Measurements from ENCODE around the gene CWH43.
"Not testable (repeated sequence)": the region's sequence is repeated elsewhere in the genome, so short reads cannot be mapped to it uniquely, and the experiment has no call there.

CWH43 gene

DNA sequence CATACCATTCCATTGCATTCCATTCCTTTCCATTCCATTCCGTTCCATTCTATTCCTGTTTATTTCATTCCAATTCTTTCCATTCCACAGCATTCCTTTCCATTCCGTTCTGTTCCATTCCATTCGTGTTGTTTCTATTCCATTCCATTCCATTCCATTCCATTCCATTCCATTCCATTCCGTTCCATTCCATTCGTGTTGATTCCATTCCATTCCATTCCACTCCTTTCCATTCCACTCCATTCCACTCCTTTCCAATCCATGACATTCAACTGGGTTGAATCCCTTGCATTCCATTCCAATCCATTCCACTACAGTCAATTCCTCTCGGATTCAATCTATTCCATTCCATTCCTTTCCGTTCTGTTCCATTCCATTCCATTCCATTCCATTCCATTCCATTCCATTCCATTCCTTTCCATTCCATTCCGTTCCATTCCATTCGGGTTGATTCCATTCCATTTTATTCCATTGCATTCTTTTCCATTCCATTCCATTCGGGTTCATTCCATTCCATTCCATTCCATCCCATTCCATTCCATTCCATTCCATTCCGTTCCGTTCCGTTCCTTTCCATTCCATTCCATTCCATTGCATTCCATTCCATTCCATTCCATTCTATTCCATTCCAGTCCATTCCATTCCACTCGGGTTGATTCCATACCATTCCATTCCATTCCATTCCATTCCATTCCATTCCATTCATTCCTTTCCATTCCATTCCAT, 112.1 kb downstream of the CWH43 start:
- DNase-seq: not testable (repeated sequence)

DNA sequence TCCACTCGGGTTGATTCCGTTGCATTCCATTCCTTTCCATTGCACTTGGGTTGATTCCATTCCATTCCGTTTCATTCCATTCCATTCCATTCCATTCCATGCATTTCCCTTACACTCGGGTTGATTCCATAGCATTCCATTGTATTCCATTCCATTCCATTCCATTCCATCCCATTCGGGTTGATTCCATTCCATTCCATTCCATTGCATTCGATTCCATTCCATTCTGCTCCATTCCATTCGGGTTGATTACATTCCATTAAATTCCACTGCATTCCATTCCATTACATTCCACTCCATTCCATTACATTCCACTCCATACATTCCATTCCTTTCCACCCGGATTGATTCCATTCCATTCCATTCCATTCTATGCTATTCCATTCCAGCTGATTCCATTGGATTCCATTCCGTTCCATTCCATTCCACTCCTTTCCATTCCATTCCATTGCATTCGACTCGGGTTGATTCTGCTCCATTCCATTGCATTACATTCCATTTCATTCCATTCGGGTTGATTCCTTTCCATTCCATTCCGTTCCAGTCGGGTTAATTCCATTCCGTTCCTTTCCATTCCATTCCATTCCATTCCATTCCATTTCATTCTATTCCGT, 113.9 kb downstream of the CWH43 start:
- DNase-seq: not testable (repeated sequence)

DNA sequence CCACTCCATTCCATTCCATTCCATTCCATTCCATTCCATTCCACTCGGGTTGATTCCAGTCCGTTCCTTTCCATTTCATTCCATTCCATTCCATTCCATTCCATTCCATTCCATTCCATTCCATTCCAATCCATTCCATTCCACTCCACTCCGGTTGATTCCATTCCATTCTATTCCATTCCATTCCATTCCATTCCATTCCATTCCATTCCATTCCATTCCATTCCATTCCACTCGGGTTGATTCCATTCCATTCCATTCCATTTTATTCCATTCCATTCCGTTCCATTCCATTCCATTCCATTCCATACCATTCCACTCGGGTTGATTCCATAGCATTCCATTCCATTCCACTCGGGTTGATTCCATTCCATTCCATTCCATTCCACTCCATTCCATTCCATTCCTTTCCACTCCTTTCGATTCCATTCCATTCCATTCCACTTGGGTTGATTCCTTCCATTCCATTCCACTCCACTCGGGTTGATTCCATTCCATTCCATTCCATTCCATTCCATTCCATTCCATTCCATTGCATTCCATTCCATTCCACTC, 116.3 kb downstream of the CWH43 start:
- not testable (repeated sequence) for DNase-seq

DNA sequence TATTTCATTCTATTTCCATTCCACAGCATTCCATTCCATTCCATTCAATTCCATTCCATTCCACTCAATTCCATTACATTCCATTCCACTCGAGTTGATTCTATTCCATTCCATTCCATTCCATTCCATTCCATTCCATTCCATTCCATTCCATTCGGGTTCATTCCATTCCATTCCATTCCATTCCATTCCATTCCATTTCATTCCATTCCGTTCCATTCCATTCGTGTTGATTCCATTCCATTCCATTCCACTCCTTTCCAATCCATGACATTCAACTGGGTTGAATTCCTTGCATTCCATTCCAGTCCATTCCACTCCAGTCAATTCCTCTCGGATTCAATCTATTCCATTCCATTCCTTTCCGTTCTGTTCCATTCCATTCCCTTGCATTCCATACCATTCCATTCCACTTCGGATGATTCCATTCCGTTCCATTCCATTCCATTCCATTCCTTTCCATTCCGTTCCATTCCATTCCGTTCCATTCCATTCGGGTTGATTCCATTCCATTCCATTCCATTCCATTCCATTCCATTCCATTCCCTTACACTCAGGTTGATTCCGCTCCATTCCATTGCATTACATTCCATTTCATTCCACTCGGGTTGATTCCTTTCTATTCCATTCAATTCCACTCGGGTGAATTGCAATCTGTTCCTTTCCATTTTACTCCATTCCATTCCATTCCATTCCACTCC, 117.5 kb downstream of the CWH43 start:
- not testable (repeated sequence) for DNase-seq

DNA sequence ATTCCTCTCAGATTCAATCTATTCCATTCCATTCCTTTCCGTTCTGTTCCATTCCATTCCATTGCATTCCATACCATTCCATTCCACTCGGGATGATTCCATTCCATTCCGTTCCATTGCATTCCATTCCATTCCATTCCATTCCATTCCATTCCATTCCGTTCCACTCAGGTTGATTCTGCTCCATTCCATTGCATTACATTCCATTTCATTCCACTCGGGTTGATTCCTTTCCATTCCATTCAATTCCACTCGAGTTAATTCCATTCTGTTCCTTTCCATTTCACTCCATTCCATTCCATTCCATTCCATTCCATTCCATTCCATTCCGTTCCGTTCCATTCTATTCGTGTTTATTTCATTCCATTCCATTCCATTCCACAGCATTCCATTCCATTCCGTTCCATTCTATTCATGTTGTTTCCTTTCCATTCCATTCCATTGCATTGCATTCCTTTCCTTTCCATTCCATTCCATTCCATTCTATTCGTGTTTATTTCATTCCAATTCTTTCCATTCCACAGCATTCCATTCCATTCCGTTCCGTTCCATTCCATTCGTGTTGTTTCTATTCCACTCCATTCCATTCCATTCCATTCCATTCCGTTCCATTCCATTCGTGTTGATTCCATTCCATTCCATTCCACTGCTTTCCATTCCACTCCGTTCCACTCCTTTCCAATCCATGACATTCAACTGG, 118.3 kb downstream of the CWH43 start:
- DNase-seq: not testable (repeated sequence)

DNA sequence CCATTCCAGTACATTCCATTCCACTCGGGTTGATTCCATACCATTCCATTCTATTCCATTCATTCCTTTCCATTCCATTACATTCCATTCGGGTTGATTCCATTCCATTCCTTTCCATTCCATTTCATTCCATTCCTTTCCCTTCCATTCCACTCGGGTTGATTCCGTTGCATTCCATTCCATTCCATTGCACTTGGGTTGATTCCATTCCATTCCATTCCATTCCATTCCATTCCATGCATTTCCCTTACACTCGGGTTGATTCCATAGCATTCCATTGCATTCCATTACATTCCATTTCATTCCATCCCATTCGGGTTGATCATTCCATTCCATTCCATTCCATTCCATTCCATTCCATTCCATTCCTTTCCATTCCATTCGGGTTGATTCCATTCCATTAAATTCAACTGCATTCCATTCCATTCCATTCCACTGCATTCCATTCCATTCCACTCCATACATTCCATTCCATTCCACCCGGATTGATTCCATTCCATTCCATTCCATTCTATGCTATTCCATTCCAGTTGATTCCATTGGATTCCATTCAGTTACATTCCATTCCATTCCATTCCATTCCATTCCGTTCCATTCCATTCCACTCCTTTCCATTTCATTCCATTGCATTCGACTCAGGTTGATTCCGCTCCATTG, 119.3 kb downstream of the CWH43 start:
- DNase-seq: not testable (repeated sequence)

DNA sequence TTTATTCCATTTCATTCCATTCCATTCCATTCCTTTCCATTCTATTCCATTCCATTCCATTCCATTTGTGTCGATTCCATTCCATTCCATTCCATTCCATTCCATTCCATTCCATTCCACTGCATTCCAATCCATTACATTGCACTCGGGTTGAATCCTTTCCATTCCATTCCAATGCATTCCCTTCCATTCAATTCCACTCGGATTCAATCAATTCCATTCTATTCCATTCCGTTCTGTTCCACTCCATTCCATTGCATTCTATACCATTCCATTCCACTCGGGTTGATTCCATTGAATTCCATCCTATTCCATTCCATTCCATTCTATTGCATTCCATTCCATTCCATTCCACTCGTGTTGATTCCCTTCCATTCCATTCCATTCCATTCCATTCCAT, 121.2 kb downstream of the CWH43 start:
- not testable (repeated sequence) for DNase-seq

DNA sequence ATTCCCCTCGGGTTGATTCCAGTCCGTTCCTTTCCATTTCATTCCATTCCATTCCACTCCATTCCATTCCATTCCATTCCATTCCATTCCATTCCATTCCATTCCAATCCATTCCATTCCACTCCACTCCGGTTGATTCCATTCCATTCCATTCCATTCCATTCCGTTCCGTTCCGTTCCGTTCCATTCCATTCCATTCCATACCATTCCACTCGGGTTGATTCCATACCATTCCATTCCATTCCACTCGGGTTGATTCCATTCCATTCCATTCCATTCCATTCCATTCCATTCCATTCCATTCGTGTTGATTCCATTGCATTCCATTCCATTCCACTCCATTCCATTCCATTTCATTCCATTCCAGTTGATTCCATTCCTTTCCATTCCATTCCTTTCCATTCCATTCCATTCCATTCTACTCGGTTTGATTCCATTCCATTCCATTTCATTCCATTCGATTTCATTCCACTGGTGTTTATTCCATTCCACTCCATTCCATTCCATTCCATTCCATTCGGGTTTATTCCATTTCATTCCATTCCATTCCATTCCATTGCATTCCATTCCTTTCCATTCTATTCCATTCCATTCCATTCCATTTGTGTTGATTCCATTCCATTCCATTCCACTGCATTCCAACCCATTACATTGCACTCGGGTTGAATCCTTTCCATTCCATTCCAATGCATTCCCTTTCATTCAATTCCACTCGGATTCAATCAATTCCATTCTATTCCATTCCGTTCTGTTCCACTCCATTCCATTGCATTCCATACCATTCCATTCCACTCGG, 122.3 kb downstream of the CWH43 start:
- DNase-seq: not testable (repeated sequence)

DNA sequence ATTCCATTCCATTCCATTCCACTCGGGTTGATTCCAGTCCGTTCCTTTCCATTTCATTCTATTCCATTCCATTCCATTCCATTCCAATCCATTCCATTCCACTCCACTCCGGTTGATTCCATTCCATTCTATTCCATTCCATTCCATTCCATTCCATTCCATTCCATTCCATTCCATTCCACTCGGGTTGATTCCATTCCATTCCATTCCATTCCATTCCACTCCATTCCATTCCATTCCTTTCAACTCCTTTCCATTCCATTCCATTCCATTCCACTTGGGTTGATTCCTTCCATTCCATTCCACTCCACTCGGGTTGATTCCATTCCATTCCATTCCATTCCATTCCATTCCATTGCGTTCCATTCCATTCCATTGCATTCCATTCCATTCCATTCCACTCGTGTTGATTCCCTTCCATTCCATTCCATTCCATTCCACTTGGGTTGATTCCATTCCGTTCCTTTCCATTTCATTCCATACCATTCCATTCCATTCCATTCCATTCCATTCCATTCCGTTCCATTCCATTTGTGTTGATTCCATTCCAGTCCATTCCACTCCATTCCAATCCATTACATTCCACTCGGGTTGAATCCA, 123.6 kb downstream of the CWH43 start:
- not testable (repeated sequence) for DNase-seq

DNA sequence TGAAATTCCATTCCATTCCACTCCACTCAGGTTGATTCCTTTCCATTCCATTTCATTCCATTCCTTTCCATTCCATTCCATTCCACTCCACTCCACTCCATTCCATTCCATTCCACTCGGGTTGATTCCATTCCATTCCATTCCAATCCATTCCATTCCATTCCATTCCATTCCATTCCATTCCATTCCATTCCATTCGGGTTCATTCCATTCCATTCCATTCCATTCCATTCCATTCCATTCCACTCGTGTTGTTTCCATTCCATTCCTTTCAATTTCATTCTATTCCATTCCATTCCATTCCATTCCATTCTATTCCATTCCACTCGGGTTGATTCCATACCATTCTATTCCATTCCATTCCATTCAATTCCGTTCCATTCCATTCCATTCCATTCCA, 124.5 kb downstream of the CWH43 start:
- not testable (repeated sequence) for DNase-seq
